PC-9 (cell line): Measurements from ENCODE around the gene CDHR2. TPM values are rescaled to one million over a fixed set of nuclear protein-coding genes. Genes with fewer than 3 reads are reported as not detected.

ENCODE experiments used
- BruUV-seq: library from RNA; stranded (reverse); fragments of 400-500 nt; replicated peaks from 2 replicates; lab custom pipeline; 2021; lab: Mats Ljungman, UMichigan
- CTCF ChIA-PET: fragments of 300-600 bp; sonication (Branson Sonifier 250); formaldehyde crosslinking; loops from one replicate; lab custom pipeline; 2022; ENCODE audit warnings: antibody characterized with exemption; lab: Charles Lee
- POLR2A ChIA-PET: fragments of 300-600 bp; sonication (Branson Sonifier 250); formaldehyde crosslinking; loops from one replicate; lab custom pipeline; 2022; ENCODE audit warnings: antibody characterized with exemption; ENCODE audit not compliant: unreplicated experiment; lab: Charles Lee
- DNase-seq, 2 experiments: peaks; one replicate each; pipeline versions ENCODE4 v3.0.0 to v3.0.0-alpha.2; 2015 to 2022; ENCODE audit warnings: mixed read lengths in 1 of 2
- H2AFZ ChIP-seq: fragments of 200-600 bp; sonication (generic); 2 replicates; pipeline ENCODE4 v1.8.1; 2017; ENCODE audit warnings: antibody characterized with exemption
- H3F3A ChIP-seq: fragments of 200-600 bp; sonication (generic); 2 replicates; pipeline ENCODE4 v1.8.1; 2017; ENCODE audit warnings: antibody characterized with exemption, mild to moderate bottlenecking, low read depth; ENCODE audit not compliant: insufficient read depth
- H3K27ac ChIP-seq: fragments of 200-600 bp; sonication (generic); 2 replicates; pipeline ENCODE4 v1.6.1; 2016; ENCODE audit warnings: mixed run types
- H3K27me3 ChIP-seq: fragments of 200-600 bp; sonication (generic); 2 replicates; pipeline ENCODE4 v1.6.1; 2016; ENCODE audit warnings: low read depth, mixed run types; ENCODE audit not compliant: insufficient read depth
- H3K36me3 ChIP-seq: fragments of 200-600 bp; sonication (generic); 2 replicates; pipeline ENCODE4 v1.6.1; 2016; ENCODE audit warnings: low read depth, mixed run types
- H3K4me1 ChIP-seq: fragments of 200-600 bp; sonication (generic); replicated peaks from 2 replicates; pipeline ENCODE4 v1.6.1; 2016; ENCODE audit warnings: mixed run types; ENCODE audit not compliant: insufficient read depth
- H3K4me2 ChIP-seq: fragments of 200-600 bp; sonication (generic); 2 replicates; pipeline ENCODE4 v1.6.1; 2017; ENCODE audit warnings: mixed run types
- H3K4me3 ChIP-seq: fragments of 200-600 bp; sonication (generic); 2 replicates; pipeline ENCODE4 v1.6.1; 2016; ENCODE audit warnings: mixed run types
- H3K79me2 ChIP-seq: fragments of 200-600 bp; sonication (generic); 2 replicates; pipeline ENCODE4 v1.6.1; 2017; ENCODE audit warnings: low read depth, mixed run types
- H3K9me2 ChIP-seq: fragments of 200-600 bp; sonication (generic); 2 replicates; pipeline ENCODE4 v1.8.1; 2017; ENCODE audit warnings: mild to moderate bottlenecking; ENCODE audit not compliant: insufficient read depth
- H3K9me3 ChIP-seq: fragments of 200-600 bp; sonication (generic); 2 replicates; pipeline ENCODE4 v1.8.1; 2016; ENCODE audit warnings: low read depth; ENCODE audit not compliant: insufficient read depth
- H4K20me1 ChIP-seq: fragments of 200-600 bp; sonication (generic); 2 replicates; pipeline ENCODE4 v1.8.1; 2017; ENCODE audit not compliant: insufficient read depth
- CTCF ChIP-seq: fragments of 200-600 bp; sonication (generic); conservative IDR thresholded peaks from 2 replicates; pipeline ENCODE4 v1.6.1; 2017; ENCODE audit warnings: mixed run types, antibody characterized with exemption, mild to moderate bottlenecking, moderate library complexity
- EZH2 ChIP-seq: fragments of 200-600 bp; sonication (generic); IDR thresholded peaks from 2 replicates; pipeline ENCODE4 v1.8.0; 2017; ENCODE audit warnings: antibody characterized with exemption, low read depth
- intact Hi-C: fragments of 100-400 bp; cut with micrococcal nuclease; formaldehyde crosslinking; loops from one replicate; pipeline ENCODE4 v1.10.0; 2022; ENCODE audit not compliant: unreplicated experiment
- total RNA-seq: library from RNA; stranded (reverse); gene quantifications from 2 replicates; pipeline ENCODE4 v1.2.3, GENCODE V29; 2021

CDHR2 gene
- total RNA-seq, 1 experiment from 2014 or later, result not detected

DNA sequence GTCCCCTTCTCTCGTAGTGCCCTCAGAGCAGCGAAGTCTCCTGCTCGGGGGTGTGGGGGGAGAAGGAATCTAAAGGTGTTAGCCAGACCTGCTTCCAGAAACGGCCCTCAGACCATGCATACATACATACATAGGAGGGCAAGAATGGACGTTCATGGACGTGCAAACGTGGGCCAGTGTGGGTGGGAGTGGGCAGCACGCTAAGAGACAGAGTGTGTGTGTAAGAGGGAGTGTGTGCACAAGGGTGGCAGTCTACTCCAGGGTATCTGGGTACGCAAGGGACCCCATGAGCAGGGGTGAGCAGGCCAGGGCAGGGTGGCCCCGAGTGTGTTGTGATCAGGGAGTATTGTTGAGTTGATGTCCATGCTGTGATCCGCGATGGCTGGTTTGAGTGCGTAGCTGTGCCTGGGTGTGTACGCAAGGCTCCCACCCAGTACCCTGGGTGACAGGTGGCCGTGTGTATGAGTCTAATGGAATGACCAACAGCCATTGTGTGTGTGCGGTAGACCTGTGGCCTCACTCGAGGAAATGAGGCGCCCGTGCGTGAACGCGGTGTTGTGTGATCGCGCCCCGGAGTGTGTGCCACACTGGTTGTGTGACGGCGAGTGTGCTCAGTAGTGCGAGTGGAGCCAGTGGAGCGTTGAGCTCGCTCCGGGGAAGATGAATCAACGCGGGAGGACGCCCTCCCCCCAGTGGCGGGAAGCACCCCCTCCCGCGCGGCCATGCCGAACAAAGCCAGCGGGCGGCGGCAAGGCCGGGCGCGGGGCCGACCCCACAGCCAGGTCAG is 60.0 kb downstream of the CDHR2 start:
- no peak for DNase-seq
- intact Hi-C loops, result loop anchor here (1.0 kb wide), 1 partner anchor 38 kb away; the partner anchor contains the start of gene TSPAN17
- H3K27me3 ChIP-seq, result no peaks in the 10 kb centered on the region
- no peaks in the 10 kb centered on the region for H3K9me3 ChIP-seq
- peak overlapping the region; percentile 71; the same call in 1 of the 2 replicates for H3K4me3 ChIP-seq
- no peak overlapping the region for H2AFZ ChIP-seq
- H4K20me1 ChIP-seq, result peaks cover 4% of the 10 kb centered on the region; the same call in 1 of the 2 replicates
- BruUV-seq, result no TSS peak
- no peak overlapping the region for H3K27ac ChIP-seq
- H3K79me2 ChIP-seq, result no peaks in the 10 kb centered on the region
- H3K4me2 ChIP-seq, result peak overlapping the region; percentile 75
- CTCF ChIA-PET, result interaction anchor here (0.5 kb wide), 1 partner anchor 52 kb away, joined by 4 read pairs; no protein-coding TSS in a partner anchor
- peaks cover 12% of the 10 kb centered on the region; the same call in 1 of the 2 replicates for H3K4me1 ChIP-seq
- POLR2A ChIA-PET, result no interaction called here
- no peaks in the 10 kb centered on the region for H3K36me3 ChIP-seq
- H3K9me2 ChIP-seq, result no peaks in the 10 kb centered on the region
- peaks cover 18% of the 10 kb centered on the region for H3F3A ChIP-seq
- TF ChIP-seq EZH2, result no peak
- no peak for TF ChIP-seq CTCF

DNA sequence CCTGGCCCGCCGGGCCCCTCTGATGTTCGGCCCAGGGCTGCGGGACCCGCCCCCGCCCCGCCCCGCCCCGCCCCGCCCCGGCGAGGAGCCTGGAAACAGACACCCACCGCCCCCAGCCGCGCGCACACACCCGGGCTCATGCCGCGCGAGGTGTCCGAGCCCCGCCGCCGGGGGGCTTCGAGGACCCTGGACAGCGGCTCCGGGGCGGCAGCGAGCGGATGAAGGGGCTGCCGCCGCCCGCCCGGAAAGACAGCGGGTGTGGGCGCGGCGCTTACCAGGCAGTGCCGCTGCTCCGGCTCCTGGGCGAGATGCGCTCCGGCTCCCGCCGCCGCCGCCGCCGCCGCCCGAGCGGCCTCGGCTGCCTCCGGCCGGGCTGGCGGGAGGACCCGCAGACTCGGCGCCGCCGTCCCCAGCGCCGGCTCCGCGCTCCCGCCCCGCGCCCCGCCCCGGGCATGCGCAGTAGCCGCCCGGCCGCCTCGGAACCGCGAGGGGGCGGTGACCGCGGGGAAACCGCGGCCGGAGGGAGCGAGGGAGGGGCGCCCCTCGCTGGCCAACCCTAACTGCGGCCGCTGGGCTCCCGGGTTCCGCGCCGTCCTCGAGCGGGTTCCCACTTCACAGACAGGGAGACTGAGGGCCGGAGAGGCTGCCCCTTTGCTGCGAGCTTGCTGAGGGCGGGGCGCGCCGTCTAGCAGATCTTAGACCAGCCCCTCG is 60.7 kb downstream of the CDHR2 start, which contains the start of gene GPRIN1:
Gene GPRIN1 (minus strand): TSS at position 433 of the 711 bp plus-strand sequence. CDS start 10,322 bp downstream, outside the sequence.
- H3K27ac ChIP-seq, result no peak within 1 kb of the TSS
- H2AFZ ChIP-seq, result peak within 1 kb of the TSS; percentile 82
- H3K4me1 ChIP-seq, result peaks cover 17% of the 10 kb centered on the region; the same call in 1 of the 2 replicates
- no peaks in the 10 kb centered on the region for H3K27me3 ChIP-seq
- ChIA-PET POLR2A (no interaction called here), CTCF (interaction anchor here (0.5 kb wide), 1 partner anchor 53 kb away, joined by 4 read pairs; no protein-coding TSS in a partner anchor)
- H3K4me3 ChIP-seq, result peak within 1 kb of the TSS; percentile 71
- no peak for TF ChIP-seq EZH2
- TF ChIP-seq CTCF, result peak; percentile 39; the same call in 1 of the 2 replicates
- no peaks in the 10 kb centered on the region for H3K36me3 ChIP-seq
- BruUV-seq, result no TSS peak
- intact Hi-C loops, result loop anchor here (1.0 kb wide), 1 partner anchor 37 kb away; the partner anchor contains the start of gene TSPAN17
- H3K4me2 ChIP-seq, result peak within 1 kb of the TSS; percentile 78
- peaks cover 4% of the 10 kb centered on the region; the same call in 1 of the 2 replicates for H4K20me1 ChIP-seq
- H3K9me3 ChIP-seq, result no peaks in the 10 kb centered on the region
- H3K9me2 ChIP-seq, result no peaks in the 10 kb centered on the region
- H3F3A ChIP-seq, result peaks cover 18% of the 10 kb centered on the region
- H3K79me2 ChIP-seq, result no peaks in the 10 kb centered on the region
- peak in 1 of 2 experiments; percentile 73 for DNase-seq

DNA sequence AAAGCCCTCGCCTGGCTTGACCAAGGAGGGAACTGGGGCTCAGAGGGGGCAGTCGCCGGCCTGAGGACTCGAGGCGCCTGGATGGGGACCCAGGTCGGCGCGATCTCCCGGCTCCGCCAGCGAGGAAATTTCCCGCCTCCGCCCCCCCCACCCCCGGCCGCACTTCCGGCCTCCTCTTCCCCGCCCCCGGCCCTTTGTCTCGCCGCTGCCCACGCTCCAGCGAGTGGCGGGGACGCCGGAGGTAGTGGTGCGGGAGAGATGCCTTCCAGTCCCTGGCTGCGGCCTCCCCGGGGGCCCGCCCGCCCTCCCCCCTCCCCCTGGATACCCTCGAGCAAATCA is 61.3 kb downstream of the CDHR2 start:
- ChIA-PET CTCF (no interaction called here), POLR2A (no interaction called here)
- H3F3A ChIP-seq, result peaks cover 18% of the 10 kb centered on the region
- peak overlapping the region; percentile 82 for H2AFZ ChIP-seq
- H3K9me3 ChIP-seq, result no peaks in the 10 kb centered on the region
- no peak overlapping the region for H3K27ac ChIP-seq
- no TSS peak for BruUV-seq
- H3K4me1 ChIP-seq, result peaks cover 22% of the 10 kb centered on the region; the same call in 1 of the 2 replicates
- no peaks in the 10 kb centered on the region for H3K27me3 ChIP-seq
- intact Hi-C loops, result no loop called here
- H3K36me3 ChIP-seq, result no peaks in the 10 kb centered on the region
- TF ChIP-seq EZH2 (no peak), CTCF (0 out of 2 replicates have a peak, but pooled peaks have one; percentile 0)
- H3K4me3 ChIP-seq, result peak overlapping the region; percentile 71
- H3K79me2 ChIP-seq, result no peaks in the 10 kb centered on the region
- no peaks in the 10 kb centered on the region for H3K9me2 ChIP-seq
- peak overlapping the region; percentile 78 for H3K4me2 ChIP-seq
- H4K20me1 ChIP-seq, result peaks cover 4% of the 10 kb centered on the region; the same call in 1 of the 2 replicates
- no peak for DNase-seq
